Prostate gland (tissue), 2 donors: ENCODE results near the gene ACTMAP.

Experiments
- POLR2A ChIP-seq: fragments of 450-650 bp; IDR thresholded peaks from one replicate; pipeline ENCODE4 v1.6.1; 2016; ENCODE audit warnings: antibody characterized with exemption, mild to moderate bottlenecking
- POLR2AphosphoS5 ChIP-seq: sonication (generic); formaldehyde crosslinking; IDR thresholded peaks from one replicate; pipeline ENCODE4 v1.6.1; 2017; ENCODE audit warnings: antibody characterized with exemption
- TF ChIP-seq, protein P1 (sequence below), 4 experiments: fragments of 200-600 bp in 2 of 4; fragments of 450-650 bp in 2 of 4; sonication (generic) in 2 of 4; IDR thresholded peaks; 1 replicate in 3 of 4; 2 replicates in 1 of 4; pipeline ENCODE4 v1.5.1; 2016 to 2019; ENCODE audit warnings: antibody characterized with exemption in 4 of 4, mild to moderate bottlenecking in 2 of 4, moderate library complexity in 2 of 4

GRCh38 chr19:40718774-40719391 is 31.4 kb downstream of the ACTMAP start:
- TF ChIP-seq POLR2AphosphoS5 (peak; percentile 94), POLR2A (peak; percentile 74)
- TF ChIP-seq, protein P1, sequence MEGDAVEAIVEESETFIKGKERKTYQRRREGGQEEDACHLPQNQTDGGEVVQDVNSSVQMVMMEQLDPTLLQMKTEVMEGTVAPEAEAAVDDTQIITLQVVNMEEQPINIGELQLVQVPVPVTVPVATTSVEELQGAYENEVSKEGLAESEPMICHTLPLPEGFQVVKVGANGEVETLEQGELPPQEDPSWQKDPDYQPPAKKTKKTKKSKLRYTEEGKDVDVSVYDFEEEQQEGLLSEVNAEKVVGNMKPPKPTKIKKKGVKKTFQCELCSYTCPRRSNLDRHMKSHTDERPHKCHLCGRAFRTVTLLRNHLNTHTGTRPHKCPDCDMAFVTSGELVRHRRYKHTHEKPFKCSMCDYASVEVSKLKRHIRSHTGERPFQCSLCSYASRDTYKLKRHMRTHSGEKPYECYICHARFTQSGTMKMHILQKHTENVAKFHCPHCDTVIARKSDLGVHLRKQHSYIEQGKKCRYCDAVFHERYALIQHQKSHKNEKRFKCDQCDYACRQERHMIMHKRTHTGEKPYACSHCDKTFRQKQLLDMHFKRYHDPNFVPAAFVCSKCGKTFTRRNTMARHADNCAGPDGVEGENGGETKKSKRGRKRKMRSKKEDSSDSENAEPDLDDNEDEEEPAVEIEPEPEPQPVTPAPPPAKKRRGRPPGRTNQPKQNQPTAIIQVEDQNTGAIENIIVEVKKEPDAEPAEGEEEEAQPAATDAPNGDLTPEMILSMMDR (IDR thresholded peaks at IDR 0.05), result peak in 2 of 4 experiments; percentile 2 to 21
